ENCODE results near the gene DRGX.

DRGX gene

GRCh38 chr10:49364051-49364450, 31.8 kb downstream of the DRGX start:
- H3K4me3 ChIP-seq (replicated peaks; ENCODE audit: insufficient read depth, low read length), result no peak overlapping the region
- no peaks in the 10 kb centered on the region for H3K27me3 ChIP-seq (ENCODE audit: insufficient read depth, poor library complexity, severe bottlenecking)
- no peak for TF ChIP-seq POLR2AphosphoS5 (IDR thresholded peaks at IDR 0.05; ENCODE audit: low read depth)
- TF ChIP-seq, protein P1, sequence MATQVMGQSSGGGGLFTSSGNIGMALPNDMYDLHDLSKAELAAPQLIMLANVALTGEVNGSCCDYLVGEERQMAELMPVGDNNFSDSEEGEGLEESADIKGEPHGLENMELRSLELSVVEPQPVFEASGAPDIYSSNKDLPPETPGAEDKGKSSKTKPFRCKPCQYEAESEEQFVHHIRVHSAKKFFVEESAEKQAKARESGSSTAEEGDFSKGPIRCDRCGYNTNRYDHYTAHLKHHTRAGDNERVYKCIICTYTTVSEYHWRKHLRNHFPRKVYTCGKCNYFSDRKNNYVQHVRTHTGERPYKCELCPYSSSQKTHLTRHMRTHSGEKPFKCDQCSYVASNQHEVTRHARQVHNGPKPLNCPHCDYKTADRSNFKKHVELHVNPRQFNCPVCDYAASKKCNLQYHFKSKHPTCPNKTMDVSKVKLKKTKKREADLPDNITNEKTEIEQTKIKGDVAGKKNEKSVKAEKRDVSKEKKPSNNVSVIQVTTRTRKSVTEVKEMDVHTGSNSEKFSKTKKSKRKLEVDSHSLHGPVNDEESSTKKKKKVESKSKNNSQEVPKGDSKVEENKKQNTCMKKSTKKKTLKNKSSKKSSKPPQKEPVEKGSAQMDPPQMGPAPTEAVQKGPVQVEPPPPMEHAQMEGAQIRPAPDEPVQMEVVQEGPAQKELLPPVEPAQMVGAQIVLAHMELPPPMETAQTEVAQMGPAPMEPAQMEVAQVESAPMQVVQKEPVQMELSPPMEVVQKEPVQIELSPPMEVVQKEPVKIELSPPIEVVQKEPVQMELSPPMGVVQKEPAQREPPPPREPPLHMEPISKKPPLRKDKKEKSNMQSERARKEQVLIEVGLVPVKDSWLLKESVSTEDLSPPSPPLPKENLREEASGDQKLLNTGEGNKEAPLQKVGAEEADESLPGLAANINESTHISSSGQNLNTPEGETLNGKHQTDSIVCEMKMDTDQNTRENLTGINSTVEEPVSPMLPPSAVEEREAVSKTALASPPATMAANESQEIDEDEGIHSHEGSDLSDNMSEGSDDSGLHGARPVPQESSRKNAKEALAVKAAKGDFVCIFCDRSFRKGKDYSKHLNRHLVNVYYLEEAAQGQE (IDR thresholded peaks at IDR 0.05; ENCODE audit: insufficient replicate concordance, low read depth), result no peak
- TF ChIP-seq GABPA (IDR thresholded peaks at IDR 0.05; ENCODE audit: low read depth), result no peak
- TF ChIP-seq, protein P2, sequence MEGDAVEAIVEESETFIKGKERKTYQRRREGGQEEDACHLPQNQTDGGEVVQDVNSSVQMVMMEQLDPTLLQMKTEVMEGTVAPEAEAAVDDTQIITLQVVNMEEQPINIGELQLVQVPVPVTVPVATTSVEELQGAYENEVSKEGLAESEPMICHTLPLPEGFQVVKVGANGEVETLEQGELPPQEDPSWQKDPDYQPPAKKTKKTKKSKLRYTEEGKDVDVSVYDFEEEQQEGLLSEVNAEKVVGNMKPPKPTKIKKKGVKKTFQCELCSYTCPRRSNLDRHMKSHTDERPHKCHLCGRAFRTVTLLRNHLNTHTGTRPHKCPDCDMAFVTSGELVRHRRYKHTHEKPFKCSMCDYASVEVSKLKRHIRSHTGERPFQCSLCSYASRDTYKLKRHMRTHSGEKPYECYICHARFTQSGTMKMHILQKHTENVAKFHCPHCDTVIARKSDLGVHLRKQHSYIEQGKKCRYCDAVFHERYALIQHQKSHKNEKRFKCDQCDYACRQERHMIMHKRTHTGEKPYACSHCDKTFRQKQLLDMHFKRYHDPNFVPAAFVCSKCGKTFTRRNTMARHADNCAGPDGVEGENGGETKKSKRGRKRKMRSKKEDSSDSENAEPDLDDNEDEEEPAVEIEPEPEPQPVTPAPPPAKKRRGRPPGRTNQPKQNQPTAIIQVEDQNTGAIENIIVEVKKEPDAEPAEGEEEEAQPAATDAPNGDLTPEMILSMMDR (IDR thresholded peaks at IDR 0.05; ENCODE audit: insufficient read depth, low read length), result no peak
- TF ChIP-seq SPI1 (IDR thresholded peaks at IDR 0.05; ENCODE audit: borderline replicate concordance, low read depth), result no peak

DNA sequence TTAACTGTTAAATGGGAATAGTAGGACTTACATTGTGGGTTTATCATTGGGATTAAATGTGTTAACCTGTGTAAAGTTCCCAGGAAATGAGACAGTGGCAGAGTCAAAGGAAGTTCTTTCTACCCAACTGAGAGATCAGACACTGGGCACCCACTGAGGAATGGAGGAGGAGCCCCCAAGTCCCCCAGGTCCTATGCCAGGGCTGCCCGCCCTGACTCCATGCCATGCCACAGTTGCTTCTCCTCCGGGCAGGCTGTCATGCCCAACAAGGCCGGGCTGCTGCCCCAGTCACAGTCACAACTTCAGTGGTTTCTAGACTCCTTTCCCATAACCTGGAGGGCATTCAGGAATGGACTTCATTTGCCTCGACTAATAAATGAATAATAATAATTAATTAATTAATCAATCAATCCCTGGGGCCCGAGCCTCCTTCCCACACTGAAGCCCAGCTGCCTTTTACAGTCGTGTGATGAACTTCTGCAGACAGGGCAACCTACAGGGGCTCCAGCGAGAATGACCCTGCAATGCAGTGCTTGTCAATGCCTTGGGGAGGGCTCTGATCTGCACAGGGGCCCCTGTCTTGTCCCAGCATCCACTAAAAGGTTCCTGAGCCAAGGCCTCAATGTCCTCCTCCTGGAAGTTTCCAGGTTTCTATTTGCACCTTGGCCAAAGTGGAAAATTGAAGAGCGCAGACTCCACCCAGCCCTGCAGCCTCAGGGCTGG, 32.4 kb downstream of the DRGX start:
- Histone ChIP-seq H3K27me3 (ENCODE audit: insufficient read depth, poor library complexity, severe bottlenecking) (no peaks in the 10 kb centered on the region), H3K27ac (replicated peaks) (no peak overlapping the region), H3K4me3 (replicated peaks; ENCODE audit: insufficient read depth, low read length) (no peak overlapping the region)
- TF ChIP-seq POLR2AphosphoS5 (IDR thresholded peaks at IDR 0.05; ENCODE audit: low read depth) (no peak), GABPA (IDR thresholded peaks at IDR 0.05; ENCODE audit: low read depth) (no peak), SPI1 (IDR thresholded peaks at IDR 0.05; ENCODE audit: borderline replicate concordance, low read depth) (no peak)
- TF ChIP-seq, protein P1 (IDR thresholded peaks at IDR 0.05; ENCODE audit: insufficient replicate concordance, low read depth), result no peak
- TF ChIP-seq, protein P2 (IDR thresholded peaks at IDR 0.05; ENCODE audit: insufficient read depth, low read length), result no peak
- no peak for DNase-seq (ENCODE audit: low read depth in 1 of 2, low spot score in 1 of 2)

More at GRCh38 chr10:49364051-49364450, 31.8 kb downstream of the DRGX start:
- DNase-seq (ENCODE audit: low read depth in 1 of 2, low spot score in 1 of 2), result no peak
- H3K27ac ChIP-seq (replicated peaks), result no peak overlapping the region

GRCh38 chr10:49362596-49363260, 33.2 kb downstream of the DRGX start:
- H3K4me3 ChIP-seq (replicated peaks; ENCODE audit: insufficient read depth, low read length), result no peak overlapping the region
- no peak for DNase-seq (ENCODE audit: low read depth in 1 of 2, low spot score in 1 of 2)
- H3K27ac ChIP-seq (replicated peaks), result no peak overlapping the region
- no peaks in the 10 kb centered on the region for H3K27me3 ChIP-seq (ENCODE audit: insufficient read depth, poor library complexity, severe bottlenecking)
- no peak for TF ChIP-seq GABPA (IDR thresholded peaks at IDR 0.05; ENCODE audit: low read depth)
- TF ChIP-seq, protein P2 (IDR thresholded peaks at IDR 0.05; ENCODE audit: insufficient read depth, low read length), result no peak
- TF ChIP-seq SPI1 (IDR thresholded peaks at IDR 0.05; ENCODE audit: borderline replicate concordance, low read depth), result no peak
- TF ChIP-seq POLR2AphosphoS5 (IDR thresholded peaks at IDR 0.05; ENCODE audit: low read depth), result no peak
- TF ChIP-seq, protein P1 (IDR thresholded peaks at IDR 0.05; ENCODE audit: insufficient replicate concordance, low read depth), result no peak
